Ovary (tissue), 3 donors: ENCODE data around the gene NGF.

Source experiments
- EP300 ChIP-seq: sonication (generic); formaldehyde crosslinking; IDR thresholded peaks from one replicate; pipeline ENCODE4 v1.6.1; 2017; ENCODE audit warnings: antibody characterized with exemption
- POLR2A ChIP-seq: fragments of 450-650 bp; IDR thresholded peaks from one replicate; pipeline ENCODE4 v1.6.1; 2017; ENCODE audit warnings: antibody characterized with exemption, mild to moderate bottlenecking, moderate library complexity
- TF ChIP-seq, protein P1 (sequence below), 3 donors: fragments of 450-650 bp in 2 of 3; fragments of 200-600 bp in 1 of 3; IDR thresholded peaks; one replicate each; pipeline versions ENCODE4 v1.5.1 to v1.8.0; 2016 to 2022; ENCODE audit warnings: antibody characterized with exemption in 3 of 3, mild to moderate bottlenecking in 1 of 3
- donor health status: DM: no; HTN: no; CAD: no.

DNA sequence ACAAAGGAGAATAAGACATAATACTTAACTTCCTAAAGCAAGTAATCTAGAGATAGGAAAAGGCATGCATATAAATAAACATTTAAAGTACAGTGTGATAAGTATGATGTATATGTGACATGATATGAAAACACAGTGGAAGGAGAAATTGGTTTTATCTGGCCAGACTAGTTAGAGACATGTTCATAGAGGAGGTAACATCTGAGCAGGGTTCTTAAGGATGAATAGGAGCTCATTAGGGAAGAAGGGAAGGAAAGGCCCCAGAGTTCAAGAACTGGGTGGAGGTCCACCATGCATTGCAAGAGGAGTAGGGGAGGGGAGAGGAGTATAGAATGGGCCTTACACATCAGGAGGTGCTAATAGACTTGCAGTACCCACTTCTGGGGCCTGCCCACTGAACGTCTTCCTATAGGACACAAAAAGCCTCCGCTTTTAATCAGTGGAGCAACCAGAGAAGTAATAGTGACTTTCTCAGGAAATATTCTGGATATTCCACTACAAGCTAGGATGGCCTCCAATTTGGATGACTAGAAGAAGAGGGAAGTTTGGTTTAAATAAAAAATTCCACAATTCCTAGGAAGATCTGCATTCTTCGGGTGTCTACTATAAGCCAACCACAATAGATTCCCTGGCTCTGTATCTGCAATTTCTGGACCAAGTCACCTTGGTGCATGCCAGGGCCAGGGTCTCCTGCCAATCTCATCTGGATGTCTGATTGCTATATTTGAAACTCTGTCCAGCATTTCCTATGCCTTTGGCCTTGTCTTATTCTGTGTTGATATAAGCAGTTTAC lies 41.9 kb downstream of the NGF start:
- TF ChIP-seq, protein P1, sequence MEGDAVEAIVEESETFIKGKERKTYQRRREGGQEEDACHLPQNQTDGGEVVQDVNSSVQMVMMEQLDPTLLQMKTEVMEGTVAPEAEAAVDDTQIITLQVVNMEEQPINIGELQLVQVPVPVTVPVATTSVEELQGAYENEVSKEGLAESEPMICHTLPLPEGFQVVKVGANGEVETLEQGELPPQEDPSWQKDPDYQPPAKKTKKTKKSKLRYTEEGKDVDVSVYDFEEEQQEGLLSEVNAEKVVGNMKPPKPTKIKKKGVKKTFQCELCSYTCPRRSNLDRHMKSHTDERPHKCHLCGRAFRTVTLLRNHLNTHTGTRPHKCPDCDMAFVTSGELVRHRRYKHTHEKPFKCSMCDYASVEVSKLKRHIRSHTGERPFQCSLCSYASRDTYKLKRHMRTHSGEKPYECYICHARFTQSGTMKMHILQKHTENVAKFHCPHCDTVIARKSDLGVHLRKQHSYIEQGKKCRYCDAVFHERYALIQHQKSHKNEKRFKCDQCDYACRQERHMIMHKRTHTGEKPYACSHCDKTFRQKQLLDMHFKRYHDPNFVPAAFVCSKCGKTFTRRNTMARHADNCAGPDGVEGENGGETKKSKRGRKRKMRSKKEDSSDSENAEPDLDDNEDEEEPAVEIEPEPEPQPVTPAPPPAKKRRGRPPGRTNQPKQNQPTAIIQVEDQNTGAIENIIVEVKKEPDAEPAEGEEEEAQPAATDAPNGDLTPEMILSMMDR (IDR thresholded peaks at IDR 0.05), result no peak
- TF ChIP-seq POLR2A (no peak), EP300 (no peak)
